GM21447 (cell line): ENCODE results near the gene KIAA1614.
A peak's percentile ranks its signal among the peaks of the same experiment; 100 is the strongest.

Experiments used
- ATAC-seq: cut with Tn5 transposase; IDR thresholded peaks from one replicate; pipeline ENCODE4 v1.9.1; 2021; ENCODE audit not compliant: unreplicated experiment

Gene KIAA1614, protein sequence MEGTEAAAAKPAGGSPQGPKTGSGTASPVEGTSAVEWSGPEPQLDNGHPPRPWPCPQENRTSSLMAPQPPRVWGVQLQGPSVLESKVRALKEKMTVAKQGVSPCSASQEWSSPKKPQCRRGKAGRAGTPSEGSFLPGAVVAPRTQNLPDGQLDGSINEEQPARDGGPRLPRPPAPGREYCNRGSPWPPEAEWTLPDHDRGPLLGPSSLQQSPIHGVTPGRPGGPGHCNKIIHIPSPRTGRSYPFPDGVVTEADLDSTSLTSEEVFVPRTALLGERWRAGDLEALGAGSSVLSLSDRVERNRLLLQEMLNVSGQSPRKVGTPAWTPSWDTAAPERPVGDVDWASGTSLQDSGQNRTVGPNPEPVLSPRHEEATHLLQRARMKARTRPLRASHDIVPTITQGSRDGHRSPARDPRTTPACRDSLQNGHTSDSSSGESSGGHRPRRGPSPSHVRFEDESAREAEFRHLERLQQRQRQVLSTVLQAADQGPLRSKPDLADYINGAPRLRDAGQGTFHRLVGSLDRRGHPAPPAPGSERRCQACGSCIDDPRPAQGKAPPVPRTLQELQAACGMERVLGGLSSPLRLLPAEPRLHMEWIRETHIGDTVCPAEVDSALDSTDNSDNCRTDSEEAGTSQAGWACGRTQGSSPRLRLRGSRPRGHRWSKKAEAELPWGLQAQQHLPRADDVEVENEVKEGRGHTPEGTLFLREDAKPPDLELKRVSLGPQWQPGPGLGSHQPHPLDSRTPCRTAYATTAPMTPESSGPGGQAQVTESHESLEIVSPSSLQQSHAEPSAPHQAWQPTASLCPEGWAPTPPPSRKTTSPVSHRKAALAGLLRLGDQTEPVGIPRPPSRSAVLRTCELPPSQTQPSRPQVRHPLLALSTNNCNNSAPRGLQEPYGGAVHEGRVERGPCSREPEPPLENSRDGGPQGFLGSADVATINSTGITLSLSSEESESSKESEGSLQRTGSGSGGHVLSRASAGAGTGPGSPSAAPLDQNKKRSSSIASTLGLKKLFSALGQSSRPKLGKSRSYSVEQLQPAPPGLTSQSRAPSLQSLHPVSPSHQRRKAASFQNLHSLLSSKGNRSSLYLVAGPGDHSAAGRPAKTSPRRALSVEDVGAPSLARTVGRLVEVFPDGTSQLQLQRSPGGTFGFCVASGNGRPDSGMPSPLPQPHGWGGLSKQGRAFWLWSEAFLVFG

DNA sequence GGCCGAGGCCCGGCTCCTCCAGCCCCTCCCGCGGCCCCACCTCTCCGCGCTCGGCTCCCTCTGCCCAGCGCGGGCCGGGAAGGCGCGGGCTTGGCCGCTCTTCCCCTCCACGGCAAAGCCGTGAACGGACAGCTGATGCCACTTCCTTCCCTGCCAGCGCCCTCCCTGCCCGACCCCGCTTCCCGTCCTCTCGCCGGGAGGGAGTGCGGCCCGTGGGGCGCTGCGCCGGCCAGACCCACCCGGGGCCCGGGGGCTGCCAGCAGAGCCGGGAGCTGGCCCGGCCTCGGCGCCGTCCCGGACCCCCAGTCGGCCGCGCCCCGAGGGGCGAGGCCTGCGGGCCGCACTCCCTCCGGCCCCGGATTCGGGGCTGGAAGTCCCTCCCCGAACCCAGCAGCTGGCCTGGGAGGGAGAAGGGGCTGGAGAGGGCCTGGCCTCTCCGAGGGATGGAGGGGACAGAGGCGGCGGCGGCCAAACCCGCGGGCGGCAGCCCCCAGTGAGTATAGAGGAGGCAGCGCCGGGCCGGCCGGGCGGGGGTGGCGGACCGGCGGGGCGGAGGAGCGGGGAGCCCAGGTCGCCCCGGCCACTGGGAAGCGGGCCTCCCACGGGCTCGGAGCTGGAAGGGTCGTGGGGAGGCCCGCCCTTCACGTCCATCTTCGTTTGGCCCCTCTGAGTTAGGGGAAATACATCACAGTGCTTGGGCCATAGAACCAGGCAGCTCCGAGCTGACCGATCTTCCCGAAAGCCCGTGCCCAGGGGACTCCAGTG lies at the start of gene KIAA1614:
Gene KIAA1614, plus strand, starts transcription at position 97 of the 765 bp plus-strand sequence. Its CDS starts 347 bp downstream, at position 444.
- ATAC-seq, result no peak

DNA sequence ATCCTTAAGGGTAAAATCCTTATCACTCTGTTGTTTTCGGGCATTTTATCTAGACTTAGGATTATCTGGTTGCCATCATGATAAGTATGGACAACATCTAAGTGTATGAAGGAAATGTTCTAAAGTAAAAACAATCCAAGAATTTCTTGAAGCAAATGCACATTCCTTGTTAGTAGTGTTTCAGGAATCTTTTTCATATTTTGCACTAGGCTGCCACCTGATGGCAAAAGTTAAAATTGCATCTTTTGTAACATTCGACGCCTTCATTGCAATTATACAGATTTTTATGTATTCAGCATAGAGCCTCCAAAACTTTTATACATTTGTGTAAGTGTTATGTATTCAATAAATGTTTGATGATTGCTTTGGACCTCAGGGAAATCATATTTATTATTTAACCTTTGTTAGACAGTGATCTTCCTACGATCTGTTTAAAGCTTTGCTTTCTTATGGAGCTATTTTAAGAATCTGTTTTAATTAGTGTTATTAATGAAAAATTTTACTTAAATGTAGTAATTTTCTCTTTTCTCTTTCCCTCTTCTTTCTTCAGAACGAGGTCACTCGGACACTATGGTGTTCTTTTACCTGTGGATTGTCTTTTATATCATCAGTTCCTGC lies 49.4 kb upstream of the KIAA1614 start:
- ATAC-seq, result no peak

DNA sequence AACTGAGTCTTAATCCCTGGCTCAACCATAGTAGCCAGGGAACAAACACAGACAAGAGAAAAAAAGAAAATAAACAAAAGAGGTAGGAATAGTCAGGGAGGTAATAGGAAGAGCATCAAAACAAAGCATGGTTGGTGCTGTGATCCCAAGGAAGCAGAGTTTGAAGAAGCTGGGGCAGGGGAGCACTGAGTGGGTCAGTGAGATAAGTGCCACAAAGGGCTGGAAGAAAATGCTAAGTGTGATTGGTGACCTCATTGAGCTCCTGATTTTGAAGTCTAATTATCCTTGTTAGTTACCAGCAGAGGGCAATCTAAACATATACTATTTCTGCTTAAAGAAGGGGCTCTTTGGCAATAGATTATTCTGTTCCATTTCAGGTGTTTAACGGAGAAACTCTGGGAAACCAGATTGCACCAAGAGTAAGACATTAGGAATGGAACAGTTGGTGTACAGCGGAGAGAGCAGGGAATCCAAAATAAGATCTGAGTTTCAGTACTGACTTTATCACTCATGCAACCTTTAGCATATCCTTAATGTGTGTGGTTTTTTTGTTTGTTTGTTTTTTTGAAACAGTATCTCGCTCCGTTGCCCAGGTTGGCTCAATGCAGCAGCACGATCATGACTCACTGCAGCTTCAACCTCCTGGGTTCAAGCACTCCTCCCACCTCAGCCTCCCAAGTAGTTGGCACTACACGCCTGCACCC lies 30.7 kb upstream of the KIAA1614 start:
- no peak for ATAC-seq

DNA sequence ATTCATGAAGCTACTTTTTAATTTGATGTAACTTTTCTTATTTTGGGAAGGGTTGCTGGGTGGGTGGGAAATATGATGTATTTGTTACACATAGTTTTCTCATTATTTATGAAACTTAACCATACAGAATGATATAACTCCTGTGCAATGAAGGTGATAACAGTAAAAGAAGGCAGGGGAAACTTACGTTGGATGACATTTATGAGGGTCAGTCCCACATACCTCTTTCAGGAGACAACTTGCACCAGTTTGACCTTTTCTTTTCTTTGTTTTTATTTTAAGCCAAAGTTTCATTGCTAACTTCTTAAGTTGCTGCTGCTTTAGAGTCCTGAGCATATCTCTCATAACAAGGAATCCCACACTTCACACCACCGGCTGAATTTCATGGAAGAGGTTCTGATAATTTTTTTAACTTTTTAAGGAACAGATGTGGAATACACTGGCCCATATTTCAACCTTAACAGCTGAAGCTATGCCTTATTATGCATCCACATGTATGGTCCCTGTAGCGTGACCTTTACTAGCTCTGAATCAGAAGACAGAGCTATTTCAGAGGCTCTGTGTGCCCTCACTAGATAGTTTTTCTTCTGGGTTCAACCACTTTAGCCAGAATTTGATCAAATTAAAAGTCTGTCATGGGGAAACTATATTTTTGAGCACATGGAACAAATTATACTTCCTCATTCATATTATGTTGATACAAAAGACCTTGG lies 28.0 kb upstream of the KIAA1614 start:
- no peak for ATAC-seq

DNA sequence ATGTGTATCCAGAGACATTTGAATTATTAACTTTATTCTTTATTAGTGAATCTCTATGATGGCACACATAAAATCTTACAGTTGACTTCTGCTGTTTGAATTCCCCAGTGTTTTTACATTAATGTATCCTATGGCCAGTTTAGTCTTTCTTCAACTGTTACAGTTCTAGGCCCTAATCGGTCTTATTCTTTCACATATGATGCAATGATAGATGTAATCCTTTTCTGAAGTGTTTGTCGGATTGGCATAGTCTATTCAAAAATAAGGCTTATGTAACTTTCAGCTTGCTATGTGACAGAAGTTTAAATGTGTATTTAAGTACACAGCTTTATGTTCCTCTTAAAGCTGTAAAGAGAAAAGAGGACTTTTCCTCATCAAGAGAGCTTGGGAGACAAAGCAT lies 26.4 kb upstream of the KIAA1614 start:
- no peak for ATAC-seq

DNA sequence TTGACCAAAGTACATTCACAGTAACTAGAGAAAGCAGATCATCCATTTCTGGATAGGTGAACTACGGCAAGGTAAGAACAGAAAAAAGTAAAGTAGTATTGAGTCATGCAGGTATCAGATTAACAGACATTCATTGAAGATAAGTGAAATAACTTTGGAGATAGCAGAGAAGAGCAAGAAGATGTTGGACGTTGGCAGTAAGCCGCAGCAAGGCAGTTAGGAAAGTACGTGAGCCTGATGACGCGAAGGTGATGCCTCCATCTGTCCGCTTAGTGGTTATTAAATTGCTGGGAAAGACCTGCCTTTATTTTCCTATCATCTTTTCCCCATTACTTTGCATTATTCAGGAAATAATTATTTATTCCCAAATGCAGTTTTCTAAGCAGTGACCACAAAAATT lies 24.9 kb upstream of the KIAA1614 start:
- ATAC-seq, result no peak

DNA sequence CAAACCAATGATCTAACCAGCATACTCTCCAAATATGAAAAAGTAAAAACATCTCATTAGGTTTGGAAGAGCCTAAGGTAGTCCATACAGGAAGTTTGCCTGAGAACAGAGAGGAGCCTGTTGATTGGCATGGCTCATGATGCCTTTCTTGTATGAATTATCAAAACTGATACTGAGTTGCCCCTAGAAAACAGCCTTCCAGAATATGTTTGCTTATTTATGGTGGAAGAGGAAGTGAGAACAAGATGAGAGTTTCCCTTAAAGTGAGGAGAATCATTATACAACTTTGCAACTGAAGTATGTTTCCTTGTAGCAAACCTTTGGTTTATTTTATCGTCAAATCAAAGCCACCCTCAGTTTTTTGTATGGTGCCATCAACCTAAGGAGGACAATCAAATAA lies 23.8 kb upstream of the KIAA1614 start:
- ATAC-seq, result peak; percentile 91

DNA sequence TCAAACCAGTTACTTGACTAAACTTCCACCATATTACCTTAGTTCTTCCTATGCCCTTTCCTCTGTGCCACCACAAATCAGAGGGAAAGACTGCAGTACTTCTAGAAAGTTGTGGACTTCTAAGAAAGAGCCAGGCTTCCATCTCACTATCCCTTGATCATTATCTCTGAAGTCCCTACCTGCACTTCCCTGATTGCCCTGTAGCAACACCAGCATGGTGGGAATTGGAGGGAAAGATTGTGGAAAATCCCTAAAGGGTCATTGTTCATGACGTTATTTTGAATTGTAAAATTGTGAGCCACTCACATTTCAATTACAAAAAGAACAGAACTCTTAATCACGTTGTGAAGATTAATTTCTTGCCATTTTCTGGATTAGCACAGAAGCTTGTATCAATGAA lies 23.4 kb upstream of the KIAA1614 start:
- no peak for ATAC-seq

DNA sequence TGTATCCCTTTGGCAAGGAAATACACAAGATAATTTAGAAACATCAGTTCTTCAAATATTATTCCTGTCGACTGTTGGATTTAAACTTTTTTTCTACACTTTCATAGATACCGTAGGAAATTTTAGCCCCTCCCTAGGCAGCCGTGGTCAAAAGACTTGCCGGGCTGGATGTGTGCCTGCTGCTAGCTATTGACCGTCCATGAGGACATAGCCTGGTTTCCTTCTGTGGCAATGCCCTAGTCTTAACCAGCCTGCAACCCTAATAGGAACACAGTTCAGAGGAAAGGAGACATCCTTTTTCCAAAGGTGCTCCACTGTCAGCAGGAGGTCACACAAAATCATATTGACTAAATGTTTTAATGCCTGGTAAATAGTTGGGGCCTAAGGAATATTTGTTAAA lies 20.4 kb upstream of the KIAA1614 start:
- no peak for ATAC-seq

DNA sequence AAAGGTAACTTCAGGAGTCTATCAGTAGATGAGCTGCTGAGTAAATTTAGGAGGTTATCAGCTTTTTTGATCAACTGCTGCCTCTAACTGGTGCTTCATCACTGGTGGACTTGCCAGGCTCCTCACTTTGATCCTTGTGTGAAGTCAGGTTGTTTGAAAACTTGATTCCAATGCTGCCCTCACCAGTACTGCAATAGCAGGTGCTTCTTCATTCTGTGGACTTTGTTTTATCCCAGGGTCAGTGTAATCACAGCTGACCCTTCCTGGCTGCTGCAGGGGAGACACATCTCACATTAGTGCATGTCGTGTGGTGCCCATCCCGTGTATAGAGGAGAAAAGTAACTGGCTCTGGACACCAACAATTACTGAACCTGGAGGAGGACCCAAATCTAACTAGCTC lies 20.0 kb upstream of the KIAA1614 start:
- no peak for ATAC-seq

DNA sequence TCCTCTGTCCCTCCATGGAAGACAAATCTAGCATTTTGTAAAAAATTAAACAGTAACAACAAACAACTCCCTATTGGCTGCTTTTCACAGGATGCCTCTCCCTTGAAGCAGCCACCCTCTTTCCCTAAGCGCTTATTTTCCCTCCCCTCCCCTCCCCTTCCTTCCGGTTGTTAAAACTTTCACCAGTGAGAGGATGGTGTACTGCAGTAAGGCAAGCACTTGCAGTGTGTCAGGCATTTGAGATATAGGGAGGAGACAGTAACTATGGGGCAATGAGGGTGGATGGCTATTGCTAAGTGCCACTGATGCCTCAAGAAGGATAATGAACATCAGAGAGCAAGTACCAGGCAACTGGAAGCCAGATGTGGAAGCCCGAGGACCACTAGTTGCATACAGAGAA lies 19.1 kb upstream of the KIAA1614 start:
- ATAC-seq, result no peak

DNA sequence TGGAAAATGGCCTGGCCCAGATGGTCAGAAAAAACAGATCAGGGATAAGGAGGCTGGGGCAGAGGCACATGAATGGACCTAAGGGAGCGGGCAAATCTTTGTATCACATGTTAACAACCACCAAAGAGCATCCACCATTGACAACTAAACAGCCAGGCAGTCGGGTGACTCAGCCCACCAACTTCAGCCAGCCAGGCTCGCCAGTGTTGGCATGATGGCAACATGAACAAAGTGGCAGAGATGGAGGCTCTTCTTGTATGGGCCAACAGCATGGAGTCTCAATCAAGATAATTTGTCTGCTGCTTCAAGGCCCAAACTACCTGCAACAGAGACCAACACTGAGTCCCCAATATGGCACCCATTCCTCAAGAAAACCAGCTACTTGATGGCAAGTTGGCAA lies 16.5 kb upstream of the KIAA1614 start:
- no peak for ATAC-seq

DNA sequence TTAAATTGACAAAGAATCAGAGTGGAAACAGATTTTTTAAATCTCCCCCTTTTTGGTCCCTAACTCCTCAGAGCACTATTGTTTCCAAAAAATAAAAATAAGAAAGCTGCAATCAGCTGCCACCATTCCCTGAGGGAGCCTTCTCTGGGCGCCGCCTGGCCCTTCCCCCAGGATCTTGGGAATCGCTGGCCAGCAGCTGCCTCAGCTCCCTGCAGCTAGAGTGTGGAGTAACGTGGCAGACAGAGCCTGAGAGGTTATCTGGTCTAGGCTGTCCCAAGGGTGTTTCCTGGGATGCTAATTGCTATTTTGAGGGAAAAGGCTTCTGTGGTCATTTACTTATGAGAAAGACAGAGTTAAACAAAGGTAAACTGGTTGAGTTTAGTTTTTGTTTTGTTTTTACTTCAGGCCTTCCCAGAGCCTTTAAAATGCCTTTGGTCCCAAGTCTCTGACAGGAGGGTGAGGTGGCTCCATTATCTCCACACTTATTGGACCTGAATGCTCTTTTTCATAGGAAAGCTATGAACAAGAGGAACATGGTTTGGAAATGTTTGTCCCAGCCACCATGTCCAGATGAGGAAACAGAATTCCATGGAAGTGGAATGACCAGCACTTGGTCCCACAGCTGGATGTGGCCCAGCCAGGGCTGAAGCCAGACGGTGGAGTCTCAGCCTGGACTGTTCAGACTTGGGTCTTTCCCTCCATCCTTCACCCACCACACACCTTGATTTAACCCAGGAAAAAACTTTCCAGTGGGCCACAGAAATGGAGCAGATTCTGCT lies 14.1 kb upstream of the KIAA1614 start:
- ATAC-seq, result no peak

DNA sequence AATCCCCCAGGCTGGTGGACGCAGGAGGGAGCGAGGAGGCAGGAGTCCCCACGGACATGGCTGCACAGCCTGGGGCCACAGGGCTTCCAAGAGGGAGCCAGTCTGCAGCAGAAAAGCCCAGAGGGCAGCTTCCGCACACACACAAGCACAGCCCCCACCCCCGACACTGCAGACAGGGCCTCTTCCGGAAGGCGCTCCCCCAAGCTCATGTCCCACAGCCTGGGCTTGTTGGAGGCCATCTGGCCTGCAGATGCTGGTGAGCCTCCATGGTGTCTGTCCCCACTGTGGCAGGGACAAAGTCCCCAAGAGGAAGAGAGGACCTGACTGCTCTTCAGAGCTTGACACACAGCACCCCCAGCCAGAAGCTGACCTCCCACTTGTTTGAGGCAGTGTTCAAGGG lies 13.4 kb upstream of the KIAA1614 start:
- no peak for ATAC-seq

DNA sequence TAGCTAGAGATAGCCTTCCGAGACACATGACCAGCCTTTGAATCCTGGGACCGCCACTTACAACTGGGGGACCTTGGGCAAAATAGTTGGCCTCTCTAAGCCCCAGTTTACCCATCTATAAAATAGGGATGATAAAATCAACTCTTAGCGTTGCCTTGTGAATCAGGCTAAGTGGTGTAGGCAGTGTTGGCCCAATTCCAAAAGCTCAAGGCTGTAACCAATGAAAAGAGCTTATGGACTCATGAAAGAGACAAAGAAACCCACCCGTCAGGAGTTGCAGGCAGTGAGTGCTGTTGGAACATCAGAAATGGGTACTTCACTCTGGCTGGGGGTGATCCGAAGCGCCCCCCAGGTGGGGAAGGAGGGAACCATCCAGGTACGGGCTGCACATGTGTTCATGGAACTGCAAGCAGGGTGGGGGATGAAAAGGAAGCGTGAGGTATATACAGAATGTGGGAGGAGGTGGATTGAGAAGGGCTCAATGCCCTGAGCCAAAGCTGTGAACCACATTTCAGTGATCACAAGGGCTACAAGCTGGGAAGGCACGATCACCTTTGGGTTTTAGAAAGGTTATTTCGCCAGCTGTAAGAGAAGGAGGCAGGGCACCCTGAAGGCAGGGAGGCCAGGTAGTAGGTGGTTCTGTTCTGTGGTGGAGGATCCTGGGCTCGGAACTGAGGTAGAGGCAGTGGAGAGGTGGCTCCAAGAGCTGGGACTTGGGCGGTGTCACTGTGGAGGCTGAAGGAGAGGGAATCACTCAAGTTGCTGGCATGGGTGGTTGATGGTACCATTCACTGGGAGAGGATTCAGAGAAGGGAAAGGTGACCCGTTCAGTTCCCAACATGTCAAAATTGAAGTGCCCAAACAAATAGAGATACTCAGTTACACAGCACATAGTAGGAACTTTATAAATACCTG lies 11.4 kb upstream of the KIAA1614 start:
- no peak for ATAC-seq

DNA sequence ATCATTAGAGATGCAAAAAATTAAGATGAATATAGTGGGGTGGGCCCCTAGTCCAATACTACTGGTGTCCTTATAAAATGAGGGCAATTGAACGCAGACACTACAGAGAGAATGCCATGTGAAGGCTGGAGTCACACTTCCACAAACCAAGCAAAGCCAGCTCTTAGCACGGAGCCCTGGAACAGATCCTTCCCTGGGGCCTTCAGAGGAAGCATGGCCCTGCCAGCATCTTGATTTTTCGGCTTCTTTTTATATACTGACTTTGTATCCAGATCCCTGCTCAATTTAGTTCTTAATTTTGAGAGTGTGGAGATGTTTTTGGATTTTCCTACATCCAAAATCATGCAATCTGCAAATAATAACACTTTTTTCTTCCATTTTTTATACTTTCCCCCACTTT lies 10.2 kb upstream of the KIAA1614 start:
- ATAC-seq, result no peak

DNA sequence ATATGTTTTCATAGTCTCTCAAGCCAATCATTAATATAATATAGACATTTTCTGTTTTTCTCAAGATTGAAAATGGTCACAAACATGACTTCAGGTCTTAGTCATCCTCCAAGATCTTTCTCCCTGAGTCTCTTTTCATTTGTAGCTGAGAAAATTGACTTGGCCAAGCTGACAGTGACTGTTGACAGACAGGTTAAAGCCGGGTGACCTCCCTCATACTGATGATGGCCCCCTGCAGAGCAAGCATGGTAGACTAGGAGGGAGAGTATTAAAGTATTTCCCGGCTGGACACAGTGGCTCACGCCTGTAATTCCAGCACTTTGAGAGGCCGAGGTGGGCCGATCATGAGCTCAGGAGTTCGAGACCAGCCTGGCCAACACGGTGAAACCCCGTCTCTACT lies 6.8 kb upstream of the KIAA1614 start:
- no peak for ATAC-seq
